Umbilical cord (tissue), 2 donors: ENCODE measurements around the gene RAB4A. TPM values are rescaled to one million over a fixed set of nuclear protein-coding genes. Genes with fewer than 3 reads are reported as not detected.
A peak's percentile ranks its signal among the peaks of the same experiment; 100 is the strongest.

Source experiments
- DNase-seq: peaks from one replicate; pipeline ENCODE4 v3.0.0-alpha.2; 2015; ENCODE audit warnings: low spot score
- total RNA-seq: library from RNA; depleted of rRNA; stranded (reverse); fragments of >200 nt; gene quantifications from one replicate; pipeline ENCODE4 v1.2.3, GENCODE V29; 2014; ENCODE audit warnings: low replicate concordance; ENCODE audit not compliant: insufficient read depth

Gene RAB4A
- total RNA-seq, 1 donor from 2014 or later, result 36.6 TPM

- no peak for DNase-seq
These were observed 26.8 kb upstream of the RAB4A start for GRCh38 chr1:229244091-229244490.

GRCh38 chr1:229247871-229248270 lies 23.0 kb upstream of the RAB4A start:
- no peak for DNase-seq

- DNase-seq, result no peak
These were observed 21.8 kb upstream of the RAB4A start for GRCh38 chr1:229248821-229249817.

GRCh38 chr1:229249854-229250644 lies 20.9 kb upstream of the RAB4A start:
- no peak for DNase-seq

GRCh38 chr1:229251185-229251584 lies 19.7 kb upstream of the RAB4A start:
- DNase-seq, result no peak

GRCh38 chr1:229252228-229252984 lies 18.5 kb upstream of the RAB4A start:
- no peak for DNase-seq

GRCh38 chr1:229253151-229253974 lies 17.5 kb upstream of the RAB4A start:
- DNase-seq, result peak; percentile 25

GRCh38 chr1:229254910-229255541 lies 15.9 kb upstream of the RAB4A start:
- DNase-seq, result peak; percentile 60

GRCh38 chr1:229258031-229258756 lies 12.7 kb upstream of the RAB4A start:
- peak; percentile 72 for DNase-seq

- DNase-seq, result peak; percentile 66
These were observed 12.2 kb upstream of the RAB4A start for GRCh38 chr1:229258757-229259060.

GRCh38 chr1:229260297-229260696 lies 10.6 kb upstream of the RAB4A start:
- no peak for DNase-seq

GRCh38 chr1:229262239-229262638 lies 8.7 kb upstream of the RAB4A start:
- DNase-seq, result no peak

- DNase-seq, result no peak
These were observed 7.7 kb upstream of the RAB4A start for GRCh38 chr1:229263254-229263653.

GRCh38 chr1:229264068-229264467 lies 6.8 kb upstream of the RAB4A start:
- DNase-seq, result no peak

- no peak for DNase-seq
These were observed 6.4 kb upstream of the RAB4A start for GRCh38 chr1:229264487-229264886.

GRCh38 chr1:229266274-229266673 lies 4.6 kb upstream of the RAB4A start:
- DNase-seq, result no peak

- no peak for DNase-seq
These were observed 3.9 kb upstream of the RAB4A start for GRCh38 chr1:229266832-229267500.

GRCh38 chr1:229268505-229268904 lies 2.4 kb upstream of the RAB4A start:
- no peak for DNase-seq

GRCh38 chr1:229271448-229272159 lies 693 bp downstream of the RAB4A start:
- peak; percentile 46 for DNase-seq
